Neural cell (in vitro differentiated cells): ENCODE results near the gene PDE6C.

Source experiments
- CTCF ChIP-seq: fragments of 450-650 bp; IDR thresholded peaks from 2 replicates; pipeline ENCODE4 v1.5.1; 2014; ENCODE audit warnings: antibody characterized with exemption, mild to moderate bottlenecking, moderate library complexity; ENCODE audit not compliant: poor library complexity, severe bottlenecking
- EP300 ChIP-seq: fragments of 450-650 bp; conservative IDR thresholded peaks from 2 replicates; pipeline ENCODE4 v1.6.1; 2014; ENCODE audit warnings: antibody characterized with exemption, mild to moderate bottlenecking, moderate library complexity; ENCODE audit not compliant: poor library complexity, severe bottlenecking
- EZH2 ChIP-seq: fragments of 200-600, 300-800 bp; shearing (Covaris generic), sonication (generic); IDR thresholded peaks from 2 replicates; pipeline ENCODE4 v1.6.1; 2014; ENCODE audit warnings: antibody characterized with exemption, low read length, borderline replicate concordance, mild to moderate bottlenecking; ENCODE audit not compliant: insufficient read depth, poor library complexity, severe bottlenecking
- MXI1 ChIP-seq: fragments of 450-650 bp; conservative IDR thresholded peaks from 2 replicates; pipeline ENCODE4 v1.6.1; 2014; ENCODE audit warnings: antibody characterized with exemption, mild to moderate bottlenecking; ENCODE audit not compliant: poor library complexity, severe bottlenecking
- POLR2AphosphoS5 ChIP-seq: IDR thresholded peaks from 2 replicates; pipeline ENCODE4 v1.6.1; 2012
- RAD21 ChIP-seq: fragments of 450-650 bp; conservative IDR thresholded peaks from 2 replicates; pipeline ENCODE4 v1.6.1; 2014; ENCODE audit warnings: antibody characterized with exemption, mild to moderate bottlenecking, moderate library complexity
- REST ChIP-seq: IDR thresholded peaks from 2 replicates; pipeline ENCODE4 v1.6.1; 2012; ENCODE audit warnings: borderline replicate concordance
- SMC3 ChIP-seq: fragments of 450-650 bp; conservative IDR thresholded peaks from 2 replicates; pipeline ENCODE4 v1.6.1; 2014; ENCODE audit warnings: antibody characterized with exemption, mild to moderate bottlenecking, moderate library complexity; ENCODE audit not compliant: poor library complexity
- TAF1 ChIP-seq: IDR thresholded peaks from 2 replicates; pipeline ENCODE4 v1.6.1; 2012; ENCODE audit warnings: low read depth

GRCh38 chr10:93598157-93598556, 14.2 kb upstream of the PDE6C start:
- TF ChIP-seq CTCF (no peak), POLR2AphosphoS5 (no peak), RAD21 (no peak), EP300 (no peak), EZH2 (no peak), MXI1 (no peak), TAF1 (no peak), REST (no peak), SMC3 (no peak)
